Tibial artery (tissue), 4 donors: Measurements from ENCODE around the gene DNAJC7.

ENCODE experiments used
- DNase-seq, 2 donors: peaks; one replicate each; pipeline ENCODE4 v3.0.0-alpha.2; 2019
- H3K27ac ChIP-seq, 2 donors: fragments of 200-600 bp; sonication (generic) in 1 of 2; 1 replicate in 1 of 2; 2 replicates in 1 of 2; pipeline ENCODE4 v1.5.1; 2018 to 2019; ENCODE audit warnings: mild to moderate bottlenecking in 1 of 2
- H3K27me3 ChIP-seq, 2 donors: fragments of 200-600 bp; sonication (generic) in 1 of 2; one replicate each; pipeline versions ENCODE4 v1.5.1 to v1.6.0; 2016 to 2019
- H3K36me3 ChIP-seq, 3 donors: fragments of 200-600 bp; sonication (generic) in 2 of 3; one replicate each; pipeline ENCODE4 v1.5.1; 2016 to 2019; ENCODE audit warnings: mild to moderate bottlenecking in 2 of 3
- H3K4me1 ChIP-seq, 4 donors: fragments of 200-600 bp; sonication (generic) in 2 of 4; 1 replicate in 3 of 4; 2 replicates in 1 of 4; pipeline ENCODE4 v1.5.1; 2016 to 2019
- H3K4me3 ChIP-seq, 2 donors: fragments of 200-600 bp; sonication (generic) in 1 of 2; 1 replicate in 1 of 2; 2 replicates in 1 of 2; pipeline ENCODE4 v1.5.1; 2018 to 2019; ENCODE audit warnings: mild to moderate bottlenecking in 2 of 2
- H3K9me3 ChIP-seq, 3 donors: fragments of 200-600 bp; sonication (generic) in 1 of 3; one replicate each; pipeline ENCODE4 v1.5.1; 2016 to 2019
- intact Hi-C: fragments of 100-400 bp; cut with DNase I; formaldehyde crosslinking; loops from one replicate; pipeline ENCODE4 v1.15.0; 2023; ENCODE audit warnings: low total_unique reads
- TF ChIP-seq, protein P1 (sequence below), 2 experiments: fragments of 200-600 bp in 1 of 2; fragments of 450-650 bp in 1 of 2; IDR thresholded peaks; one replicate each; pipeline ENCODE4 v1.5.1; 2017 to 2019; ENCODE audit warnings: antibody characterized with exemption in 2 of 2, mild to moderate bottlenecking in 1 of 2, moderate library complexity in 1 of 2

DNAJC7 gene

DNA sequence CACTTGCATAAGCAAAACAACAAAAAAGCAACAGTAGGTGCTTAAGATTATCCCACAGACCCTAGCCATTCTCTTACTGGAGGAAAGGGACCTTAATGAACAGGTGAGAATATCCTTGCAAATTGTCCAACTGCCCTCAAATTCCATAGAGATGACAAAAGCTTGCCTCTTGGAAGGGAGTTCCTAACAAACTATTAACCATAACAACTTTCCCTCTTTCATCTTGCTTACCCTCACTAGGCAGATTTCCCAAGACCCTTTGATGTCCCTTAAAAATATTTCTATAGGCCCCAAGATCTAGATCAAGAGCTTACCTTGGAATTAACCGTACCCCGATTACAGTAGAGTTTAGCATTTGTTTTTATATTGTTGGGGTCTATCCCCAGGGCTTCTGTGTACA is 28.8 kb downstream of the DNAJC7 start:
- Histone ChIP-seq H3K4me1 (no peaks in the 10 kb centered on the region), H3K4me3 (no peak overlapping the region), H3K27me3 (no peaks in the 10 kb centered on the region), H3K36me3 (peaks cover 73 to 93% (median 87%) of the 10 kb centered on the region in 3 donors), H3K9me3 (no peaks in the 10 kb centered on the region), H3K27ac (no peak overlapping the region)
- no peak for DNase-seq
- intact Hi-C loops = no loop called here
- TF ChIP-seq, protein P1, sequence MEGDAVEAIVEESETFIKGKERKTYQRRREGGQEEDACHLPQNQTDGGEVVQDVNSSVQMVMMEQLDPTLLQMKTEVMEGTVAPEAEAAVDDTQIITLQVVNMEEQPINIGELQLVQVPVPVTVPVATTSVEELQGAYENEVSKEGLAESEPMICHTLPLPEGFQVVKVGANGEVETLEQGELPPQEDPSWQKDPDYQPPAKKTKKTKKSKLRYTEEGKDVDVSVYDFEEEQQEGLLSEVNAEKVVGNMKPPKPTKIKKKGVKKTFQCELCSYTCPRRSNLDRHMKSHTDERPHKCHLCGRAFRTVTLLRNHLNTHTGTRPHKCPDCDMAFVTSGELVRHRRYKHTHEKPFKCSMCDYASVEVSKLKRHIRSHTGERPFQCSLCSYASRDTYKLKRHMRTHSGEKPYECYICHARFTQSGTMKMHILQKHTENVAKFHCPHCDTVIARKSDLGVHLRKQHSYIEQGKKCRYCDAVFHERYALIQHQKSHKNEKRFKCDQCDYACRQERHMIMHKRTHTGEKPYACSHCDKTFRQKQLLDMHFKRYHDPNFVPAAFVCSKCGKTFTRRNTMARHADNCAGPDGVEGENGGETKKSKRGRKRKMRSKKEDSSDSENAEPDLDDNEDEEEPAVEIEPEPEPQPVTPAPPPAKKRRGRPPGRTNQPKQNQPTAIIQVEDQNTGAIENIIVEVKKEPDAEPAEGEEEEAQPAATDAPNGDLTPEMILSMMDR (IDR thresholded peaks at IDR 0.05) = no peak

DNA sequence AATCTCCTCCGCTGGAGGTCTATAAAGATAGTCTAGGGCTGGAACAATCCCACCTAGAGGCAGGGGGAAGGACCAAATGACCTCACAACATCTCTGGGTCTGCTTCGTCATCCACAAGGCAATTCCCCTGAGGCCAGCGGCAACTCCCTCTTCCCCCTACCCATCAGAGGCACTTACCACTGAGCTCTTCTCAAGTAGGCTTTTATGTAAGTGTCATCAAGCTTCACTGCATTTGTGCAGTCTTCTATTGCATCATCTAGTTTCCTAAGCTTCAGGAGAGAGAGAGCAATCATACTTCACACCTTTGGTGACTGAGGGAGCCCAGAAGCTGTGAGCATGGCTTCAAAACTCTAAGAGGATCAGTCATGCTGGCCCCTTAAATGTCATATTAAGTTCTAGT is 29.6 kb downstream of the DNAJC7 start:
- no peaks in the 10 kb centered on the region for H3K4me1 ChIP-seq
- intact Hi-C loops = no loop called here
- TF ChIP-seq, protein P1 (IDR thresholded peaks at IDR 0.05) = no peak
- no peak overlapping the region for H3K27ac ChIP-seq
- H3K4me3 ChIP-seq = no peak overlapping the region
- H3K27me3 ChIP-seq = no peaks in the 10 kb centered on the region
- no peaks in the 10 kb centered on the region for H3K9me3 ChIP-seq
- no peak for DNase-seq
- peaks cover 75 to 93% (median 87%) of the 10 kb centered on the region in 3 donors for H3K36me3 ChIP-seq

DNA sequence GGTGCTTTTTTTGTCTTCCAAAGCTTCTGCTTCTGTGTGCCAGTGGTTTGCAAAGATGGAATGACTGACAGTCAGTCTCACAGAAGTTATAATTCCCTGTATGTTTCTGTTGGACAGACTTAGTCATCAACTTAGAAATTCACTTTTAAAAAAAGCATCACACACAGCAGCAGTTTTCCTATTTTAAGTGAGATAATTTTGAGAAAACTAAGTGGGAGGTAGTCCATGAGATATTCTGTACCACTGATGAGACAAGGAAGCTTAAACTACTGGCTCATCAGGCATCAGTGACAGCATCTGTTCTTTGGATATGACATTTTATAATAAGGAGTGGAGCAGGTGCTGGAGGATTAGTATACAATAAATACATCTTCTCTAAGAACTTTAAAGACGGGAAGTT is 30.6 kb downstream of the DNAJC7 start:
- peaks cover 75 to 93% (median 86%) of the 10 kb centered on the region in 3 donors for H3K36me3 ChIP-seq
- no peak for DNase-seq
- TF ChIP-seq, protein P1 (IDR thresholded peaks at IDR 0.05) = no peak

DNA sequence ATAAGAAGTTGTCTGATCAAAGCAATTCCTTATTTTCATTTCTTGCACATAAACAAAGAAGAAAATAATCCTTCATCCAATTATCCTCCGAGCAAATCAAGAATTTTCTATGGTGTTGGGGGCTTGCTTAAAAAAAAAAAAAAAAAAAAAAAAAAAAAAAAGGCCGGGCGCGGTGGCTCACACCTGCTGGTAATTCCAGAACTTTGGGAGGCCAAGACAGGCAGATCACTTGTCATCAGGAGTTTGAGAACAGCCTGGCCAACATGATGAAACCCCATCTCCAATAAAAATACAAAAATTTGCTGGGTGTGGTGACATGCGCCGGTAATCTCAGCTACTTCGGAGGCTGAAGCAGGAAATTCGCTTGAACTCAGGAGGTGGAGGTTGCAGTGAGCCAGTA is 31.3 kb downstream of the DNAJC7 start:
- Histone ChIP-seq H3K9me3 (no peaks in the 10 kb centered on the region), H3K27ac (no peak overlapping the region), H3K4me3 (no peak overlapping the region), H3K4me1 (no peaks in the 10 kb centered on the region), H3K36me3 (peaks cover 78 to 96% (median 88%) of the 10 kb centered on the region in 3 donors), H3K27me3 (no peaks in the 10 kb centered on the region)
- TF ChIP-seq, protein P1 (IDR thresholded peaks at IDR 0.05) = no peak
- no peak for DNase-seq
- intact Hi-C loops = no loop called here

More for the DNA sequence above, 30.6 kb downstream of the DNAJC7 start:
- H3K4me1 ChIP-seq = no peaks in the 10 kb centered on the region
- intact Hi-C loops = no loop called here
- no peak overlapping the region for H3K4me3 ChIP-seq
- no peaks in the 10 kb centered on the region for H3K27me3 ChIP-seq
- no peaks in the 10 kb centered on the region for H3K9me3 ChIP-seq
- no peak overlapping the region for H3K27ac ChIP-seq

DNA sequence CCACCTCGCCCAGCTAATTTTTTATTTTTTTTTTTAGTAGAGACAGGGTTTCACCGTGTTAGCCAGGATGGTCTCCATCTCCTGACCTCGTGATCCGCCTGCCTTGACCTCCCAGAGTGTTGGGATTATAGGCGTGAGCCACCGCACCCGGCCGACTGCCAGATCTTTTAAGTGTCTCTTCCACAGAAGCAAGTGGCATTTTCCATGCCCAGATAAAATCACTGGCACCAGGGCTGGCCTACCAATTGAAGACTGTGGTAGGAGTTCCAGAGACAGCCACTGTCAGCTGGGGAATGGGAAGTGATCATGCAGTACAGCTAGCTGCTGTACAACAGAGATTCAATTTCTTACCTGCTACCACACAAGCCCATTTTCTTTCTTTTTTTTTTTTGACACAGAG is 32.8 kb downstream of the DNAJC7 start:
- no peaks in the 10 kb centered on the region for H3K4me1 ChIP-seq
- TF ChIP-seq, protein P1 (IDR thresholded peaks at IDR 0.05) = no peak
- no peaks in the 10 kb centered on the region for H3K9me3 ChIP-seq
- no peak for DNase-seq
- H3K36me3 ChIP-seq = peaks cover 80 to 96% (median 84%) of the 10 kb centered on the region in 3 donors
- intact Hi-C loops = no loop called here
- H3K27me3 ChIP-seq = no peaks in the 10 kb centered on the region
- H3K27ac ChIP-seq = no peak overlapping the region
- H3K4me3 ChIP-seq = no peak overlapping the region
